Measurements from ENCODE around the gene IL17RE.

DNA sequence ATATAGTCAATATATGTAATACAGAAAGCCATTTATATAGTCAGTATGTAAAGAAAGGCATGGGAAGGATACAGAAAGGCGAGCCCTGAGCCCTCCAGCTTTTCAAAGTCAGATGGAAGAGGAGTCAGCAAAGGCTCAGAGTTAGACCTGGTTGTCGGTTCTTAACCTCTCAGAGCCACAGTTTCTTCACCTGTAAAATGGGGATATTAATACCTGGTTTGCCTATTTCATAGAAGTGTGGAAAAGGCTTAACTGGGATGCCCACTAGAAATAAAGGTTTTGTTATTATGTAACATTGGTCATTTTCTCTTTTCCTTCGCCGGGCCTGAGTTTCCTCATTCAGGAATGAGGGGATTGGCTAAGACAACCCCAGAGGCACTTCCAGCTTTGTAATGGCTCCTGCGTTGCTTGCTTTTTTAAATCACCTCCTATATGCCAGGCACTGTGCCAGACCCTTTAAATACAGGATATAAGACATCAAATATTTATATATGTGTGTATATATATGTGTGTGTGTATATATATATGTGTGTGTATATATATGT is 33.4 kb downstream of the IL17RE start:
- TF ChIP-seq CTCF (IDR thresholded peaks at IDR 0.05), result no peak
- TF ChIP-seq POLR2AphosphoS5 (IDR thresholded peaks at IDR 0.05), result no peak
